Activated T-helper 1 cell treated with Interleukin-2 at 50 U/mL for 16 hours (primary cell): ENCODE results near the gene ZC3H18.

Experiments
- DNase-seq: peaks from one replicate; pipeline ENCODE4 v3.0.0-alpha.2; 2020; ENCODE audit warnings: low read depth

The ZC3H18 gene

GRCh38 chr16:88532434-88533241 lies 37.6 kb upstream of the ZC3H18 start:
- no peak for DNase-seq

DNA sequence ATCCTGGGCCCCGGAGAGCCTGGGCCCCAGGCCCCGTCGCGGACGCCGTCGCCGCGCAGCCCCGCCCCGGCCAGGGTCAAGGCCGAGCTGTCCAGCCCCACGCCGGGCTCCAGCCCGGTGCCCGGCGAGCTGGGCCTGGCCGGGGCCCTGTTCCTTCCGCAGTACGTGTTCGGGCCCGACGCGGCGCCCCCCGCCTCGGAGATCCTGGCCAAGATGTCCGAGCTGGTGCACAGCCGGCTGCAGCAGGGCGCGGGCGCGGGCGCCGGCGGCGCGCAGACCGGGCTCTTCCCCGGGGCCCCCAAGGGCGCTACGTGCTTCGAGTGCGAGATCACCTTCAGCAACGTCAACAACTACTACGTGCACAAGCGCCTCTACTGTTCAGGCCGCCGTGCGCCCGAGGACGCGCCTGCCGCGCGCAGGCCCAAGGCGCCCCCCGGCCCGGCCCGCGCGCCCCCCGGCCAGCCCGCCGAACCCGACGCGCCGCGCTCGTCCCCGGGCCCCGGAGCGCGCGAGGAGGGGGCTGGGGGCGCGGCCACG lies 36.8 kb upstream of the ZC3H18 start:
- DNase-seq = no peak

DNA sequence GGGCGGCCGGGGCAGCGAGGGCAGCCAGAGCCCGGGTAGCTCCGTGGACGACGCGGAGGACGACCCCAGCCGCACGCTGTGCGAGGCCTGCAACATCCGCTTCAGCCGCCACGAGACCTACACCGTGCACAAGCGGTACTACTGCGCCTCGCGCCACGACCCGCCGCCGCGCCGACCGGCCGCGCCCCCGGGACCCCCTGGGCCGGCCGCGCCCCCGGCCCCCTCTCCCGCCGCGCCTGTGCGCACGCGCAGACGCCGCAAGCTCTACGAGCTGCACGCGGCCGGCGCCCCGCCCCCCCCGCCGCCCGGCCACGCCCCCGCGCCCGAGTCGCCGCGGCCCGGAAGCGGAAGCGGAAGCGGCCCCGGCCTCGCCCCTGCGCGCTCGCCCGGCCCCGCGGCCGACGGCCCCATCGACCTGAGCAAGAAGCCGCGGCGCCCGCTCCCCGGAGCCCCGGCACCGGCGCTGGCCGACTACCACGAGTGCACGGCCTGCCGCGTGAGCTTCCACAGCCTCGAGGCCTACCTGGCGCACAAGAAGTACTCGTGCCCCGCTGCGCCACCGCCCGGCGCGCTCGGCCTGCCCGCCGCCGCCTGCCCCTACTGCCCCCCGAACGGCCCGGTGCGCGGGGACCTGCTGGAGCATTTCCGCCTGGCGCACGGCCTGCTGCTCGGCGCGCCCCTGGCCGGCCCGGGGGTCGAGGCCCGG lies 36.1 kb upstream of the ZC3H18 start:
- peak; percentile 78 for DNase-seq

DNA sequence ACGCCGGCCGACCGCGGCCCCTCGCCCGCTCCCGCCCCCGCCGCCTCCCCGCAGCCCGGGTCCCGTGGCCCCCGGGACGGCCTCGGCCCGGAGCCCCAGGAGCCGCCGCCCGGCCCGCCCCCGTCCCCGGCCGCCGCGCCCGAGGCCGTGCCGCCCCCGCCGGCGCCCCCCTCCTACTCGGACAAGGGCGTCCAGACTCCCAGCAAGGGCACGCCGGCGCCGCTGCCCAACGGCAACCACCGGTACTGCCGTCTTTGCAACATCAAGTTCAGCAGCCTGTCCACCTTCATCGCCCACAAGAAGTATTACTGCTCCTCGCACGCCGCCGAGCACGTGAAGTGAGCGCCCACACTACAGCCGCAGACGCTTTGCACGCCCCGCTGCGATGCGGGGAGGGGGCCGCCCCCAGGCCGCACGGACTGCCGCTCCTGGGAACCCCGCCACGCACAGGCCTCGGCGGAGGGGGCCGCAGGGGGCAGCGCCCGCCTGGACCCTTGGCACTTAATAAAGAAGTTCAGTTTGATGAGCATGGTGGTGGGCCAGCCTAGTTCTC lies 35.5 kb upstream of the ZC3H18 start:
- DNase-seq = no peak

DNA sequence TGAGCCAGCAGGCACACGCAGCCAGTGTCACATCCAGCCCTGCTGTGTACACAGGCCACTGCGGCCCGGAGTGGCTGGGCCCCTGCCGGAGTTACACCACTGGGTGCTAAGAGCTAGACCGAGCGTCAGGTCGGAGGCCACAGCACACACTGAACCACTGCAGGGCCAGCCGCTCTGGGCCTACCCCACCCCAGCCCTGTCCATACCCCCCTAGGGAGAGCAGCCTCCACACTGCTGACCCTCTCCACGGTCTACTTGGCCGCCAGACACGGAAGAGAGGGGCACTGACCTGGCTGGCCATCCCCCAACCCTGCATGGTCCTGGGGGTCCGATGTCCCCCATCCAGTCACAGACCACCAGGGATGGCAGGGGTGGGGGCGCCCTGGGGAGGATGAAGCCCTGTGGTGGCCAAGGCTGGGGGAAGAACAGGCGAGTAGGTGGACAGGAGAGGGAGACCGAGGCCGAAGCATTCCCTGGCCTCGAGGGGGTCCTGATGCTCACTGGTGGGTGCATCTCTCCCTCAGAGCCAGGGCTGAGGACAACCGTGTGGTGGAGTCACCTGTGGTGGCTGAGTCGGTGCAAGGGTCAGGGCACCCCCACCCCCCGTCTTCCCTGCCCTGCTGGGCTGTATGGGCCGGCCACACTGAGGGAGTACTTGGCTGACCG lies 34.9 kb upstream of the ZC3H18 start:
- DNase-seq = no peak

GRCh38 chr16:88535857-88536222 lies 34.4 kb upstream of the ZC3H18 start:
- DNase-seq = no peak

GRCh38 chr16:88536510-88536909 lies 33.7 kb upstream of the ZC3H18 start:
- DNase-seq = no peak

GRCh38 chr16:88536971-88537751 lies 33.0 kb upstream of the ZC3H18 start:
- no peak for DNase-seq

DNA sequence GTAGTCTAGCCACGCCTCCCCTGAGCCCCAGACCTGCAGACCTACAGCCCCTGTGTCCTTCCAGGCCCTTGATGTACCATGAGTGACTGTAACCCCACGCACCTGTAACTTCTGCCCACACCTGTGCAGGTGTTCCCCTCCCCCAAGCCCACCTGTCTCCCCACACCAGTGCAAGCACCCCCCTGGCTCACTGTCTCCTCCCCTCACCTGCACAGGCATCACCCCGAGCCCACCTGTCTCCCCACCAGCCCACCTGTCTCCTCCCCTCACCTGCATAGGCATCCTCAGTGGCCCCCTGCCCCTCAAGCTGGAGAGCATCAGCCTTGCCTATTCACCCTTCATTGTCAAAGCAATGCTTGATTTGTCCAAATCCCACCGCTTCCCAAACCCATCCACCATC lies 32.3 kb upstream of the ZC3H18 start:
- DNase-seq = no peak

- DNase-seq = no peak
These were observed 31.7 kb upstream of the ZC3H18 start for GRCh38 chr16:88538366-88539060.

DNA sequence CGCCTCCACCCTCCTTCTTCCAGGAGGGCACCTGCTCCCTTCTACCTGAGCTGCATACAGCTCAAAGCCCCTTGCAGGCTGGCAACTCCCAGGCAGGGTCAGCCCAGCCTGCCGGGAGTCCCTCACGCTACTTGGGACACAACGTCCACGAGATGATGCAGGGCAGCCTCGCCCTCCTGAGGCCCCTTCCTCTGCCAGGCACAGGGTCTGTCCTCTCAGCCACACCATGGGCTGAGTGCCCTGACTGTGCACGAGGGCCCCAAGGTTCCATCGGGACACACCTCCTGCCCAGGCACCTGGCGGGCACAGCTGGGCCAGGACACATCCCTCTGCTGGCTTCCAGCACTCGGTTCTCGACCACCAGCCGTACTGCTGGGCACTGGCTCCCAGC lies 30.9 kb upstream of the ZC3H18 start:
- no peak for DNase-seq

DNA sequence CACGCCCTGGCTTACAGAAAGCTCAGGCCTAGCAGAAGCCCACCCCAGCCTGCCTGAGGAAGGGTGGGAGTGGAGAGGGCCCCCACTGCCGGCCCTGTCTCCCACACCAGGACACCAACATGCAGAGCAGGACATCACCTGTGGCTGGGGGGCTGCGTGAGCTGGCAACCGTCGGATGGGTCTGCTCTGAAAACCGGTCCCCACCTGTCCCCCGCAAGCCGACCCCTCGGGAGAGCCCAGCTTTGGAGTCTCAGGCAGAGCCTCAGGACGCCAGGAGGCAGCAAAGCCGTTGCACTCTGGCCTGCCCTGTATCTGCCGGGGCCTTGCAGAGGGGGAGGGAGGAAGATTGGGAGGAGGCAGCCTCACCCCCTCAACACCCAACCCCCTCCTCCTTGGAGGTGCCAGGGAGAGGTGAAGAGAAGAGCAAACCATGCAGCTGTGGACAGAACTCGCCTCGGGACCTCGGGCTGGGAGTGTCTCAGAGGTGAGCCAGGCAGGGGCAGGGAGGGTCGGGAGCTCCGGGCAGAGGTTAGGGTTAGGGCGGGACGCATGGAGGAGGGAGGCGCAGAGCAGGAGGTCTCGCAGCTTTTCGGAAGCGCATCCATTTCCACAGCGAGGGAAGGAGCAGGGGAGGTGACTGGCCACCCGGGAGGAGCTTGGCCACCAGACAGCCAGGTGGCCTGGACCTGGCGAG lies 30.4 kb upstream of the ZC3H18 start:
- no peak for DNase-seq

GRCh38 chr16:88540346-88540977 lies 29.7 kb upstream of the ZC3H18 start:
- no peak for DNase-seq

DNA sequence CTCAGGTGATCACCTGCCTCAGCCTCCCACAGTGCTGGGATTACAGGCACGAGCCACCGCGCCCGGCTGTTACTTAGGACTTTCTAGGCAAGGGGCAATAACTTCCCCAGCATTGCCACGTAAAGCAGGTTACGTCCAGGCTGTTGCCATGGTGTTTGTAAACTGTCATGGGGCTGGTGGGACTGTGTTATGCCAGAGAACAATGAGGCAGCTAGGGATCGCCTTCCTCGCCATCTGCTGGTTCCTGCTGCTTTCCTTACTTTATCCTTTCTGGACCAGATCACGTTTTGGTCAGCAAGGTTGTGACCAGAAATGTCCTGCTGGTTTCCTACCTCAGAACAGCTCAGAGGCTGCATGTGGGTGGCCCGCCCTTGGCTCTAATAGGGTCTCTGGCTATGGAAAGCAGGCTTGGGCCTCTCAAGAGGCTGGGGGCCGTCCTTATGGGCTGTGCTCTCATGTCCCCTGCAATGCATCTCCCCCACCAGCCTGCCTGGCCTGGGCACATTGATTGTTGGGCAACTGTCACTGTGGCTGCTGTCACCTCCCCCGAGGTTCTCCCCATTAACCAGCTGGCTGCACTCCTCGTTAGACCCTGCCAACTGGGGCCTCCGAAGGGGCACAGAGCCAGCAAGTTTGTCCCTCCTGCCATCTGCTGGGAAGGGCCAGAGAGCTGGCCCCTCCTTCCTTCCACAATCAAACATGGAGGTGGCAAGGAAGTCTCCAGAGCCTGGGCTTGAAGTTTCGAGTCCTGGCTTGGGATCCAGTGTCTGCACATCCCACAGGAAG lies 28.2 kb upstream of the ZC3H18 start:
- DNase-seq = no peak

- DNase-seq = no peak
These were observed 26.9 kb upstream of the ZC3H18 start for GRCh38 chr16:88543230-88543813.

- DNase-seq = no peak
These were observed 24.4 kb upstream of the ZC3H18 start for GRCh38 chr16:88545781-88546180.

- no peak for DNase-seq
These were observed 21.9 kb upstream of the ZC3H18 start for GRCh38 chr16:88548131-88548874.

DNA sequence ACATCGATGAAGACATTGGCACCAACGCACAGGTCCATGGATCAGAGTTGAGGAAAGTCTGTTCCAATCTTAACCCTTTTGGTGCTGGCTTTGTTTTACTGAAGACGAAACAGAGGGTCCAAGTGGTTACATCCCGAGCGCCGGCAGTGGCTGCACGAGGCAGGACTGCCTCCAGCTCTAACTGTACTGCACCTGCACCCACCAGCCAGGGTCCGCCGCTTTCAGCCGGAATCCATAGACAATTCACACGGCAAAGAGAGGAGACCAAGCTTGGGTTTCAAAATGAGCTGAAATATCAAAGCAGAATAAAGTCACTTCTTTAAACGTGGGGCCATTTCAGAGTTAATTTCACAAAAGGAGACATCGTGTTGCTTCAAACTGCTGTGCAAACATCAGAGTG lies 21.2 kb upstream of the ZC3H18 start:
- no peak for DNase-seq
